OCI-LY1 (cell line): ENCODE measurements around the gene PNMA6A.

ENCODE experiments used
- CTCF ChIP-seq: fragments of 200-600 bp; sonication (generic), shearing (Covaris generic); IDR thresholded peaks from 2 replicates; pipeline ENCODE4 v1.5.1; 2017; ENCODE audit warnings: mild to moderate bottlenecking, antibody characterized with exemption, low read length, moderate library complexity, mixed read lengths
- EZH2 ChIP-seq: fragments of 200-600 bp; sonication (generic), shearing (Covaris generic); IDR thresholded peaks from 2 replicates; pipeline ENCODE4 v1.8.0; 2017; ENCODE audit warnings: borderline replicate concordance, mixed run types, mild to moderate bottlenecking, antibody characterized with exemption, low read length, moderate library complexity, mixed read lengths

GRCh38 chrX:153049093-153049492 is 23.2 kb upstream of the PNMA6A start:
- TF ChIP-seq CTCF = no peak
- no peak for TF ChIP-seq EZH2
